ENCODE measurements around the gene PRSS57.
A peak's percentile ranks its signal among the peaks of the same experiment; 100 is the strongest.

PRSS57 gene

GRCh38 chr19:679418-680286 is 15.6 kb downstream of the PRSS57 start:
- H3K4me1 ChIP-seq (ENCODE audit: control insufficient read depth, insufficient read depth, low read length) = no peaks in the 10 kb centered on the region
- peak overlapping the region; percentile 92 for H3K27ac ChIP-seq (ENCODE audit: extremely low read depth, low read depth, low read length)
- H3K36me3 ChIP-seq (ENCODE audit: control insufficient read depth in 2 of 2, insufficient read depth in 1 of 2, low read length in 2 of 2) = no peaks in the 10 kb centered on the region
- TF ChIP-seq ZNF155 (tag by site-specific recombination; IDR thresholded peaks at IDR 0.05) (no peak), ZNF513 (tag by site-specific recombination; IDR thresholded peaks at IDR 0.05) (no peak), ZNF626 (tag by site-specific recombination; IDR thresholded peaks at IDR 0.05) (no peak), IKZF3 (tag by site-specific recombination; IDR thresholded peaks at IDR 0.05) (no peak), ZNF561 (tag by site-specific recombination; IDR thresholded peaks at IDR 0.05; ENCODE audit: borderline replicate concordance) (peak; percentile 73; the same call in 1 of the 2 replicates), ZNF302 (tag by site-specific recombination; IDR thresholded peaks at IDR 0.05; ENCODE audit: low read depth) (no peak), ZBTB8A (tag by site-specific recombination; IDR thresholded peaks at IDR 0.05) (peak; percentile 54; the same call in 1 of the 2 replicates), ZBTB17 (tag by site-specific recombination; IDR thresholded peaks at IDR 0.05) (no peak), ZNF311 (tag by site-specific recombination; IDR thresholded peaks at IDR 0.05; ENCODE audit: borderline replicate concordance) (no peak), HOXA7 (CRISPR knock-in tag; IDR thresholded peaks at IDR 0.05; ENCODE audit: borderline replicate concordance) (no peak), ZNF596 (tag by site-specific recombination; IDR thresholded peaks at IDR 0.05) (peak; percentile 52; the same call in 1 of the 2 replicates), ZNF140 (tag by site-specific recombination; IDR thresholded peaks at IDR 0.05) (no peak), ZIC2 (tag by site-specific recombination; IDR thresholded peaks at IDR 0.05) (peak; percentile 73), SP2 (tag by site-specific recombination; IDR thresholded peaks at IDR 0.05) (peak; percentile 62), KLF1 (tag by site-specific recombination; IDR thresholded peaks at IDR 0.05) (peak; percentile 56), SP3 (tag by site-specific recombination; IDR thresholded peaks at IDR 0.05) (peak; percentile 55), ZNF335 (tag by site-specific recombination; conservative IDR thresholded peaks at IDR 0.05) (peak; percentile 69), ZBTB20 (tag by site-specific recombination; IDR thresholded peaks at IDR 0.05) (peak; percentile 33; the same call in 1 of the 2 replicates), ZNF768 (tag by site-specific recombination; IDR thresholded peaks at IDR 0.05) (no peak), GLIS1 (tag by site-specific recombination; IDR thresholded peaks at IDR 0.05) (peak; percentile 95), GLIS2 (tag by site-specific recombination; IDR thresholded peaks at IDR 0.05) (peak; percentile 59), ZNF677 (tag by site-specific recombination; IDR thresholded peaks at IDR 0.05) (0 out of 2 replicates have a peak, but pooled peaks have one; percentile 49), ZNF175 (tag by site-specific recombination; IDR thresholded peaks at IDR 0.05) (no peak), ZNF621 (tag by site-specific recombination; IDR thresholded peaks at IDR 0.05) (no peak), ZNF341 (tag by site-specific recombination; IDR thresholded peaks at IDR 0.05; ENCODE audit: low read depth) (no peak)
- TF ChIP-seq, protein P1, sequence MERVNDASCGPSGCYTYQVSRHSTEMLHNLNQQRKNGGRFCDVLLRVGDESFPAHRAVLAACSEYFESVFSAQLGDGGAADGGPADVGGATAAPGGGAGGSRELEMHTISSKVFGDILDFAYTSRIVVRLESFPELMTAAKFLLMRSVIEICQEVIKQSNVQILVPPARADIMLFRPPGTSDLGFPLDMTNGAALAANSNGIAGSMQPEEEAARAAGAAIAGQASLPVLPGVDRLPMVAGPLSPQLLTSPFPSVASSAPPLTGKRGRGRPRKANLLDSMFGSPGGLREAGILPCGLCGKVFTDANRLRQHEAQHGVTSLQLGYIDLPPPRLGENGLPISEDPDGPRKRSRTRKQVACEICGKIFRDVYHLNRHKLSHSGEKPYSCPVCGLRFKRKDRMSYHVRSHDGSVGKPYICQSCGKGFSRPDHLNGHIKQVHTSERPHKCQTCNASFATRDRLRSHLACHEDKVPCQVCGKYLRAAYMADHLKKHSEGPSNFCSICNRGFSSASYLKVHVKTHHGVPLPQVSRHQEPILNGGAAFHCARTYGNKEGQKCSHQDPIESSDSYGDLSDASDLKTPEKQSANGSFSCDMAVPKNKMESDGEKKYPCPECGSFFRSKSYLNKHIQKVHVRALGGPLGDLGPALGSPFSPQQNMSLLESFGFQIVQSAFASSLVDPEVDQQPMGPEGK (tag by site-specific recombination; IDR thresholded peaks at IDR 0.05) = peak; percentile 63
- TF ChIP-seq, protein P2, sequence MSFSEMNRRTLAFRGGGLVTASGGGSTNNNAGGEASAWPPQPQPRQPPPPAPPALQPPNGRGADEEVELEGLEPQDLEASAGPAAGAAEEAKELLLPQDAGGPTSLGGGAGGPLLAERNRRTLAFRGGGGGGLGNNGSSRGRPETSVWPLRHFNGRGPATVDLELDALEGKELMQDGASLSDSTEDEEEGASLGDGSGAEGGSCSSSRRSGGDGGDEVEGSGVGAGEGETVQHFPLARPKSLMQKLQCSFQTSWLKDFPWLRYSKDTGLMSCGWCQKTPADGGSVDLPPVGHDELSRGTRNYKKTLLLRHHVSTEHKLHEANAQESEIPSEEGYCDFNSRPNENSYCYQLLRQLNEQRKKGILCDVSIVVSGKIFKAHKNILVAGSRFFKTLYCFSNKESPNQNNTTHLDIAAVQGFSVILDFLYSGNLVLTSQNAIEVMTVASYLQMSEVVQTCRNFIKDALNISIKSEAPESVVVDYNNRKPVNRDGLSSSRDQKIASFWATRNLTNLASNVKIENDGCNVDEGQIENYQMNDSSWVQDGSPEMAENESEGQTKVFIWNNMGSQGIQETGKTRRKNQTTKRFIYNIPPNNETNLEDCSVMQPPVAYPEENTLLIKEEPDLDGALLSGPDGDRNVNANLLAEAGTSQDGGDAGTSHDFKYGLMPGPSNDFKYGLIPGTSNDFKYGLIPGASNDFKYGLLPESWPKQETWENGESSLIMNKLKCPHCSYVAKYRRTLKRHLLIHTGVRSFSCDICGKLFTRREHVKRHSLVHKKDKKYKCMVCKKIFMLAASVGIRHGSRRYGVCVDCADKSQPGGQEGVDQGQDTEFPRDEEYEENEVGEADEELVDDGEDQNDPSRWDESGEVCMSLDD (tag by site-specific recombination; IDR thresholded peaks at IDR 0.05) = peak; percentile 55; the same call in 1 of the 2 replicates
- ChIA-PET POLR2A (interaction anchor here (0.5 to 2.0 kb wide), 8 partner anchors 17 to 533 kb away, joined by 3 to 10 read pairs (median 4); partner anchors contain the start of genes PALM and RNF126), CTCF (interaction anchor here (0.6 to 1.0 kb wide), 4 partner anchors 8 to 57 kb away, joined by 3 to 8 read pairs (median 3); no protein-coding TSS in a partner anchor)
- peak overlapping the region; percentile 57 for H3K4me3 ChIP-seq (ENCODE audit: low read depth, low read length)
- no peaks in the 10 kb centered on the region for H3K9me3 ChIP-seq (ENCODE audit: control insufficient read depth, insufficient read depth, low read depth, low read length)
